ENCODE results near the gene KRIT1. TPM values are rescaled to one million over a fixed set of nuclear protein-coding genes. Genes with fewer than 3 reads are reported as not detected.
"Not testable (repeated sequence)": the region's sequence is repeated elsewhere in the genome, so short reads cannot be mapped to it uniquely, and the experiment has no call there.

Gene KRIT1
- polyA plus RNA-seq, 1 donor from 2014 or later, result 39.6 TPM

- Histone ChIP-seq H3K9me3 (ENCODE audit: low read length) (no peaks in the 10 kb centered on the region), H3K9me2 (ENCODE audit: insufficient read depth, low read length) (no peaks in the 10 kb centered on the region), H2AFZ (ENCODE audit: low read depth, low read length) (no peak within 1 kb of the TSS), H3K4me2 (ENCODE audit: low read length) (no peak within 1 kb of the TSS), H3K9ac (ENCODE audit: low read length) (no peak within 1 kb of the TSS), H3F3A (ENCODE audit: insufficient read depth, low read length, poor library complexity, severe bottlenecking) (no peaks in the 10 kb centered on the region), H3K36me3 (ENCODE audit: insufficient read depth, low read length) (no peaks in the 10 kb centered on the region), H3K27ac (ENCODE audit: low read length) (no peak within 1 kb of the TSS), H4K20me1 (ENCODE audit: insufficient read depth) (no peaks in the 10 kb centered on the region), H3K79me2 (replicated peaks; ENCODE audit: insufficient read depth, low read length) (no peaks in the 10 kb centered on the region), H3K27me3 (ENCODE audit: insufficient read depth, low read depth, low read length) (no peaks in the 10 kb centered on the region), H3K4me3 (ENCODE audit: low read length) (no peak within 1 kb of the TSS)
- TF ChIP-seq EP300 (conservative IDR thresholded peaks at IDR 0.05; ENCODE audit: poor library complexity, severe bottlenecking) (no peak), CTCF (IDR thresholded peaks at IDR 0.05; ENCODE audit: poor library complexity, severe bottlenecking) (peak; percentile 48)
Observed at GRCh38 chr7:92178928-92179924, 66.5 kb downstream of the KRIT1 start, which contains the start of gene LRRD1. Gene LRRD1, minus strand, starts transcription at chr7:92179142. Its CDS starts 13,940 bp downstream, at chr7:92165202.

GRCh38 chr7:92177362-92177761 lies 68.4 kb downstream of the KRIT1 start:
- H3K79me2 ChIP-seq (replicated peaks; ENCODE audit: insufficient read depth, low read length), result no peaks in the 10 kb centered on the region
- H3K9me2 ChIP-seq (ENCODE audit: insufficient read depth, low read length), result no peaks in the 10 kb centered on the region
- TF ChIP-seq POLR2AphosphoS5 (IDR thresholded peaks at IDR 0.05) (no peak), CTCF (IDR thresholded peaks at IDR 0.05; ENCODE audit: poor library complexity, severe bottlenecking) (no peak), SMC3 (conservative IDR thresholded peaks at IDR 0.05; ENCODE audit: poor library complexity) (no peak), TAF1 (IDR thresholded peaks at IDR 0.05; ENCODE audit: low read depth) (no peak), EZH2 (IDR thresholded peaks at IDR 0.05; ENCODE audit: borderline replicate concordance, insufficient read depth, low read length, poor library complexity, severe bottlenecking) (no peak), MXI1 (conservative IDR thresholded peaks at IDR 0.05; ENCODE audit: poor library complexity, severe bottlenecking) (no peak), RAD21 (conservative IDR thresholded peaks at IDR 0.05) (no peak), EP300 (conservative IDR thresholded peaks at IDR 0.05; ENCODE audit: poor library complexity, severe bottlenecking) (no peak)
- TF ChIP-seq, protein P1, sequence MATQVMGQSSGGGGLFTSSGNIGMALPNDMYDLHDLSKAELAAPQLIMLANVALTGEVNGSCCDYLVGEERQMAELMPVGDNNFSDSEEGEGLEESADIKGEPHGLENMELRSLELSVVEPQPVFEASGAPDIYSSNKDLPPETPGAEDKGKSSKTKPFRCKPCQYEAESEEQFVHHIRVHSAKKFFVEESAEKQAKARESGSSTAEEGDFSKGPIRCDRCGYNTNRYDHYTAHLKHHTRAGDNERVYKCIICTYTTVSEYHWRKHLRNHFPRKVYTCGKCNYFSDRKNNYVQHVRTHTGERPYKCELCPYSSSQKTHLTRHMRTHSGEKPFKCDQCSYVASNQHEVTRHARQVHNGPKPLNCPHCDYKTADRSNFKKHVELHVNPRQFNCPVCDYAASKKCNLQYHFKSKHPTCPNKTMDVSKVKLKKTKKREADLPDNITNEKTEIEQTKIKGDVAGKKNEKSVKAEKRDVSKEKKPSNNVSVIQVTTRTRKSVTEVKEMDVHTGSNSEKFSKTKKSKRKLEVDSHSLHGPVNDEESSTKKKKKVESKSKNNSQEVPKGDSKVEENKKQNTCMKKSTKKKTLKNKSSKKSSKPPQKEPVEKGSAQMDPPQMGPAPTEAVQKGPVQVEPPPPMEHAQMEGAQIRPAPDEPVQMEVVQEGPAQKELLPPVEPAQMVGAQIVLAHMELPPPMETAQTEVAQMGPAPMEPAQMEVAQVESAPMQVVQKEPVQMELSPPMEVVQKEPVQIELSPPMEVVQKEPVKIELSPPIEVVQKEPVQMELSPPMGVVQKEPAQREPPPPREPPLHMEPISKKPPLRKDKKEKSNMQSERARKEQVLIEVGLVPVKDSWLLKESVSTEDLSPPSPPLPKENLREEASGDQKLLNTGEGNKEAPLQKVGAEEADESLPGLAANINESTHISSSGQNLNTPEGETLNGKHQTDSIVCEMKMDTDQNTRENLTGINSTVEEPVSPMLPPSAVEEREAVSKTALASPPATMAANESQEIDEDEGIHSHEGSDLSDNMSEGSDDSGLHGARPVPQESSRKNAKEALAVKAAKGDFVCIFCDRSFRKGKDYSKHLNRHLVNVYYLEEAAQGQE (IDR thresholded peaks at IDR 0.05; ENCODE audit: borderline replicate concordance), result no peak
- no peaks in the 10 kb centered on the region for H4K20me1 ChIP-seq (ENCODE audit: insufficient read depth)
- no peak overlapping the region for H3K27ac ChIP-seq (ENCODE audit: low read length)
- H3K9me3 ChIP-seq (ENCODE audit: low read length), result no peaks in the 10 kb centered on the region
- no peaks in the 10 kb centered on the region for H3F3A ChIP-seq (ENCODE audit: insufficient read depth, low read length, poor library complexity, severe bottlenecking)
- H3K27me3 ChIP-seq (ENCODE audit: insufficient read depth, low read depth, low read length), result no peaks in the 10 kb centered on the region
- no peak overlapping the region for H2AFZ ChIP-seq (ENCODE audit: low read depth, low read length)
- no peak overlapping the region for H3K9ac ChIP-seq (ENCODE audit: low read length)
- H3K36me3 ChIP-seq (ENCODE audit: insufficient read depth, low read length), result no peaks in the 10 kb centered on the region
- H3K4me3 ChIP-seq (ENCODE audit: low read length), result no peak overlapping the region
- H3K4me2 ChIP-seq (ENCODE audit: low read length), result no peak overlapping the region

- H3K4me2 ChIP-seq (ENCODE audit: low read length); H3K9ac ChIP-seq (ENCODE audit: low read length); H3K36me3 ChIP-seq (ENCODE audit: insufficient read depth, low read length); H3K4me3 ChIP-seq (ENCODE audit: low read length); H3K9me2 ChIP-seq (ENCODE audit: insufficient read depth, low read length); H3F3A ChIP-seq (ENCODE audit: insufficient read depth, low read length, poor library complexity, severe bottlenecking); H3K27me3 ChIP-seq (ENCODE audit: insufficient read depth, low read depth, low read length); H3K27ac ChIP-seq (ENCODE audit: low read length); H4K20me1 ChIP-seq (ENCODE audit: insufficient read depth); H3K9me3 ChIP-seq (ENCODE audit: low read length); H2AFZ ChIP-seq (ENCODE audit: low read depth, low read length); H3K79me2 ChIP-seq (replicated peaks; ENCODE audit: insufficient read depth, low read length): not testable (repeated sequence)
Observed at GRCh38 chr7:92169529-92169928, 76.2 kb downstream of the KRIT1 start.

Data from neural cell (in vitro differentiated cells).